SK-N-SH (cell line): ENCODE measurements around the gene TBL1Y. TPM values are rescaled to one million over a fixed set of nuclear protein-coding genes. Genes with fewer than 3 reads are reported as not detected.
"Not testable (repeated sequence)": the region's sequence is repeated elsewhere in the genome, so short reads cannot be mapped to it uniquely, and the experiment has no call there.

Experiments
- CTCF ChIA-PET: fragments of 300-600, 350-600 bp; formaldehyde crosslinking; extraction: SDS; loops from one replicate; lab custom pipeline; 2021; lab: Yijun Ruan, JAX
- POLR2A ChIA-PET: fragments of 350-600 bp; sonication (Branson Sonifier 250); formaldehyde crosslinking; extraction: SDS; loops from one replicate; lab custom pipeline; 2020; ENCODE audit warnings: antibody characterized with exemption, inconsistent platforms; lab: Yijun Ruan, JAX
- DNase-seq: peaks from one replicate; pipeline ENCODE4 v3.0.0; 2012
- H2AFZ ChIP-seq: fragments of 200-600 bp; sonication (generic); 2 replicates; pipeline ENCODE4 v1.8.1; 2016; ENCODE audit warnings: antibody characterized with exemption, mild to moderate bottlenecking, low read depth
- H3F3A ChIP-seq: fragments of 200-600 bp; sonication (generic); replicated peaks from 2 replicates; pipeline ENCODE3; 2016; ENCODE audit warnings: antibody characterized with exemption, mild to moderate bottlenecking; ENCODE audit not compliant: insufficient read depth
- H3K27ac ChIP-seq, 2 experiments: fragments of 200-500 bp in 1 of 2; fragments of 200-600 bp in 1 of 2; sonication (Bioruptor generic) in 1 of 2; sonication (generic), shearing (Covaris generic) in 1 of 2; 2 replicates each; pipeline versions ENCODE4 v1.5.1 to v1.6.1; 2014 to 2016; ENCODE audit warnings: low read depth in 2 of 2, inconsistent platforms in 1 of 2, low read length in 1 of 2, mild to moderate bottlenecking in 1 of 2, mixed read lengths in 1 of 2
- H3K27me3 ChIP-seq: fragments of 200-600 bp; sonication (generic), shearing (Covaris generic); 2 replicates; pipeline ENCODE4 v1.6.1; 2016; ENCODE audit warnings: mixed run types; ENCODE audit not compliant: insufficient read depth
- H3K36me3 ChIP-seq, 2 experiments: fragments of 200-500 bp in 1 of 2; fragments of 200-600 bp in 1 of 2; sonication (Bioruptor generic) in 1 of 2; sonication (generic) in 1 of 2; replicated peaks in 1 of 2; 2 replicates each; pipeline versions ENCODE3 to v1.5.1; 2014 to 2016; ENCODE audit warnings: low read length in 1 of 2, mild to moderate bottlenecking in 1 of 2; ENCODE audit not compliant: insufficient read depth in 2 of 2, control insufficient read depth in 1 of 2
- H3K4me1 ChIP-seq, 2 experiments: fragments of 200-500 bp in 1 of 2; fragments of 200-600 bp in 1 of 2; sonication (Bioruptor generic) in 1 of 2; sonication (generic), shearing (Covaris generic) in 1 of 2; 2 replicates each; pipeline versions ENCODE4 v1.5.1 to v1.6.1; 2014 to 2016; ENCODE audit warnings: low read depth in 1 of 2, low read length in 1 of 2, mixed run types in 1 of 2; ENCODE audit not compliant: insufficient read depth in 2 of 2, control insufficient read depth in 1 of 2
- H3K4me2 ChIP-seq: fragments of 200-600 bp; sonication (generic), shearing (Covaris generic); 2 replicates; pipeline ENCODE4 v1.6.1; 2017; ENCODE audit warnings: mixed run types
- H3K4me3 ChIP-seq, 2 experiments: fragments of 200-500 bp in 1 of 2; fragments of 200-600 bp in 1 of 2; sonication (Bioruptor generic) in 1 of 2; sonication (generic), shearing (Covaris generic) in 1 of 2; 2 replicates each; pipeline versions ENCODE4 v1.5.1 to v1.8.1; 2014 to 2016; ENCODE audit warnings: low read depth in 2 of 2, inconsistent platforms in 1 of 2, low read length in 1 of 2, mild to moderate bottlenecking in 1 of 2, mixed read lengths in 1 of 2, moderate library complexity in 1 of 2
- H3K79me2 ChIP-seq: fragments of 200-600 bp; sonication (generic); 2 replicates; pipeline ENCODE4 v1.8.1; 2017; ENCODE audit warnings: mild to moderate bottlenecking; ENCODE audit not compliant: insufficient read depth
- H3K9ac ChIP-seq: fragments of 200-600 bp; sonication (generic); 2 replicates; pipeline ENCODE4 v1.6.1; 2017; ENCODE audit warnings: mixed run types
- H3K9me2 ChIP-seq: fragments of 200-600 bp; sonication (generic); 2 replicates; pipeline ENCODE4 v1.6.1; 2017; ENCODE audit warnings: mixed run types
- H3K9me3 ChIP-seq: fragments of 200-600 bp; sonication (generic); 2 replicates; pipeline ENCODE4 v1.6.1; 2017; ENCODE audit warnings: mixed run types, mild to moderate bottlenecking, moderate library complexity
- H4K20me1 ChIP-seq: fragments of 200-600 bp; sonication (generic); 2 replicates; pipeline ENCODE4 v1.6.1; 2017; ENCODE audit warnings: mild to moderate bottlenecking, mixed run types; ENCODE audit not compliant: insufficient read depth
- CHD2 ChIP-seq: fragments of 150-350 bp; IDR thresholded peaks from 2 replicates; pipeline ENCODE4 v1.6.1; 2018; ENCODE audit warnings: low read length; ENCODE audit not compliant: partially characterized antibody
- ELF1 ChIP-seq: IDR thresholded peaks from 2 replicates; pipeline ENCODE4 v1.4.0; 2012
- FOXJ3 ChIP-seq: sonication (generic); formaldehyde crosslinking; IDR thresholded peaks from 2 replicates; pipeline ENCODE4 v1.5.1; 2020; ENCODE audit warnings: mild to moderate bottlenecking, missing genetic modification reagents
- FOXM1 ChIP-seq: IDR thresholded peaks from 2 replicates; pipeline ENCODE4 v1.4.0; 2012; ENCODE audit warnings: low read depth, mild to moderate bottlenecking
- GABPA ChIP-seq: IDR thresholded peaks from 2 replicates; pipeline ENCODE4 v1.4.0; 2012; ENCODE audit warnings: low read depth, mild to moderate bottlenecking
- GATA2 ChIP-seq: sonication (generic); formaldehyde crosslinking; IDR thresholded peaks from 2 replicates; pipeline ENCODE4 v1.5.0; 2020; ENCODE audit warnings: mild to moderate bottlenecking, missing genetic modification reagents
- JUND ChIP-seq: IDR thresholded peaks from 2 replicates; pipeline ENCODE4 v1.4.0; 2012
- POLR2AphosphoS5 ChIP-seq: IDR thresholded peaks from 2 replicates; pipeline ENCODE4 v1.6.1; 2012; ENCODE audit warnings: low read depth, low read length
- RCOR1 ChIP-seq: fragments of 150-350 bp; IDR thresholded peaks from 2 replicates; pipeline ENCODE4 v1.6.1; 2017; ENCODE audit warnings: antibody characterized with exemption, low read length
- SIN3A ChIP-seq: IDR thresholded peaks from 2 replicates; pipeline ENCODE4 v1.6.1; 2012; ENCODE audit warnings: low read depth, mild to moderate bottlenecking, low read length, moderate library complexity, borderline replicate concordance
- TEAD4 ChIP-seq: IDR thresholded peaks from 2 replicates; pipeline ENCODE4 v1.4.0; 2012; ENCODE audit warnings: mild to moderate bottlenecking, borderline replicate concordance; ENCODE audit not compliant: insufficient read depth
- WGBS: methylation state at CpG from one replicate; pipeline ENCODE4 v1.1.6; 2017; ENCODE audit warnings: low lambda C conversion rate; 5-methylcytosine and 5-hydroxymethylcytosine counted together
- polyA plus RNA-seq, 3 experiments: library from polyadenylated mRNA; depleted of rRNA; stranded (reverse); fragments of >200 nt; gene quantifications; 2 replicates each; pipeline ENCODE4 v1.2.3, GENCODE V29; 2012
- TF ChIP-seq, protein P1 (sequence below): IDR thresholded peaks from 2 replicates; pipeline ENCODE4 v1.6.1; 2012; ENCODE audit warnings: mild to moderate bottlenecking, low read depth, low read length, moderate library complexity
- TF ChIP-seq, protein P2 (sequence below): fragments of 150-350 bp; IDR thresholded peaks from 2 replicates; pipeline ENCODE4 v1.6.1; 2017; ENCODE audit warnings: antibody characterized with exemption, low read length, low read depth, borderline replicate concordance
- TF ChIP-seq, protein P3 (sequence below): IDR thresholded peaks from 2 replicates; pipeline ENCODE4 v1.4.0; 2012; ENCODE audit warnings: low read depth, borderline replicate concordance

Gene TBL1Y
- polyA plus RNA-seq, 1 of the 3 experiments (the other 2 are of a cell fraction): not detected

DNA sequence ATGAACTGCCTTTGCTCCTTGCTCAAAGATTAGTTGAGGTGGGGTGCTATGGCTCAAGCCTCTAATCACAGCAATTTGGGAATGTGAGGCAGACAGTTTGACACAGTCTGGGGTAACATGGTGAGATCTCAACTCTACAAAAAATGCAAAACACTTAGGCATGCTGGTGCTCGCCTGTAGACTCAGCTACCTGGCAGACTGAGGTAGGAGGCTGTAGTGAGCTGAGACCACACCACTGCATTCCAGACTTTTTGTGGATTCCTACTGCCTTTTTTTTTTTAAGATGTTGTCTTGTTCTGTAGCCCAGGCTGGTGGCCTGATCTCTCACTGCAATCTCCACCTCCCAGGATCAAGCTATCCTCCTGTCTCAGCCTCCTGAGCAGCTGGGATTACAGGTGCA is 2.9 kb upstream of the TBL1Y start:
- POLR2A ChIA-PET: no interaction called here
- no peak overlapping the region for H3K27ac ChIP-seq
- no peaks in the 10 kb centered on the region for H3K36me3 ChIP-seq
- H3K9me2 ChIP-seq: no peaks in the 10 kb centered on the region
- no CpG with 5 or more reads among the region's 1 CpG for WGBS
- no peak overlapping the region for H3K9ac ChIP-seq
- H3K9me3 ChIP-seq: no peaks in the 10 kb centered on the region
- no peak for TF ChIP-seq CHD2
- TF ChIP-seq, protein P1, sequence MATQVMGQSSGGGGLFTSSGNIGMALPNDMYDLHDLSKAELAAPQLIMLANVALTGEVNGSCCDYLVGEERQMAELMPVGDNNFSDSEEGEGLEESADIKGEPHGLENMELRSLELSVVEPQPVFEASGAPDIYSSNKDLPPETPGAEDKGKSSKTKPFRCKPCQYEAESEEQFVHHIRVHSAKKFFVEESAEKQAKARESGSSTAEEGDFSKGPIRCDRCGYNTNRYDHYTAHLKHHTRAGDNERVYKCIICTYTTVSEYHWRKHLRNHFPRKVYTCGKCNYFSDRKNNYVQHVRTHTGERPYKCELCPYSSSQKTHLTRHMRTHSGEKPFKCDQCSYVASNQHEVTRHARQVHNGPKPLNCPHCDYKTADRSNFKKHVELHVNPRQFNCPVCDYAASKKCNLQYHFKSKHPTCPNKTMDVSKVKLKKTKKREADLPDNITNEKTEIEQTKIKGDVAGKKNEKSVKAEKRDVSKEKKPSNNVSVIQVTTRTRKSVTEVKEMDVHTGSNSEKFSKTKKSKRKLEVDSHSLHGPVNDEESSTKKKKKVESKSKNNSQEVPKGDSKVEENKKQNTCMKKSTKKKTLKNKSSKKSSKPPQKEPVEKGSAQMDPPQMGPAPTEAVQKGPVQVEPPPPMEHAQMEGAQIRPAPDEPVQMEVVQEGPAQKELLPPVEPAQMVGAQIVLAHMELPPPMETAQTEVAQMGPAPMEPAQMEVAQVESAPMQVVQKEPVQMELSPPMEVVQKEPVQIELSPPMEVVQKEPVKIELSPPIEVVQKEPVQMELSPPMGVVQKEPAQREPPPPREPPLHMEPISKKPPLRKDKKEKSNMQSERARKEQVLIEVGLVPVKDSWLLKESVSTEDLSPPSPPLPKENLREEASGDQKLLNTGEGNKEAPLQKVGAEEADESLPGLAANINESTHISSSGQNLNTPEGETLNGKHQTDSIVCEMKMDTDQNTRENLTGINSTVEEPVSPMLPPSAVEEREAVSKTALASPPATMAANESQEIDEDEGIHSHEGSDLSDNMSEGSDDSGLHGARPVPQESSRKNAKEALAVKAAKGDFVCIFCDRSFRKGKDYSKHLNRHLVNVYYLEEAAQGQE: no peak
- no peak for TF ChIP-seq POLR2AphosphoS5
- no peak for TF ChIP-seq FOXJ3
- no peak for TF ChIP-seq TEAD4
- TF ChIP-seq GABPA: no peak
- no peak for TF ChIP-seq FOXM1
- TF ChIP-seq GATA2 (CRISPR knock-in tag): no peak
- no peak for TF ChIP-seq RCOR1
- TF ChIP-seq SIN3A: no peak
- TF ChIP-seq ELF1: no peak
- no peak for TF ChIP-seq JUND
- TF ChIP-seq, protein P2, sequence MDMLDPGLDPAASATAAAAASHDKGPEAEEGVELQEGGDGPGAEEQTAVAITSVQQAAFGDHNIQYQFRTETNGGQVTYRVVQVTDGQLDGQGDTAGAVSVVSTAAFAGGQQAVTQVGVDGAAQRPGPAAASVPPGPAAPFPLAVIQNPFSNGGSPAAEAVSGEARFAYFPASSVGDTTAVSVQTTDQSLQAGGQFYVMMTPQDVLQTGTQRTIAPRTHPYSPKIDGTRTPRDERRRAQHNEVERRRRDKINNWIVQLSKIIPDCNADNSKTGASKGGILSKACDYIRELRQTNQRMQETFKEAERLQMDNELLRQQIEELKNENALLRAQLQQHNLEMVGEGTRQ: no peak
- TF ChIP-seq, protein P3, sequence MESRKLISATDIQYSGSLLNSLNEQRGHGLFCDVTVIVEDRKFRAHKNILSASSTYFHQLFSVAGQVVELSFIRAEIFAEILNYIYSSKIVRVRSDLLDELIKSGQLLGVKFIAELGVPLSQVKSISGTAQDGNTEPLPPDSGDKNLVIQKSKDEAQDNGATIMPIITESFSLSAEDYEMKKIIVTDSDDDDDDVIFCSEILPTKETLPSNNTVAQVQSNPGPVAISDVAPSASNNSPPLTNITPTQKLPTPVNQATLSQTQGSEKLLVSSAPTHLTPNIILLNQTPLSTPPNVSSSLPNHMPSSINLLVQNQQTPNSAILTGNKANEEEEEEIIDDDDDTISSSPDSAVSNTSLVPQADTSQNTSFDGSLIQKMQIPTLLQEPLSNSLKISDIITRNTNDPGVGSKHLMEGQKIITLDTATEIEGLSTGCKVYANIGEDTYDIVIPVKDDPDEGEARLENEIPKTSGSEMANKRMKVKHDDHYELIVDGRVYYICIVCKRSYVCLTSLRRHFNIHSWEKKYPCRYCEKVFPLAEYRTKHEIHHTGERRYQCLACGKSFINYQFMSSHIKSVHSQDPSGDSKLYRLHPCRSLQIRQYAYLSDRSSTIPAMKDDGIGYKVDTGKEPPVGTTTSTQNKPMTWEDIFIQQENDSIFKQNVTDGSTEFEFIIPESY: no peak
- H3K4me1 ChIP-seq: no peaks in the 10 kb centered on the region
- H3K79me2 ChIP-seq: no peaks in the 10 kb centered on the region
- no peak overlapping the region for H3K4me3 ChIP-seq
- no peak overlapping the region for H2AFZ ChIP-seq
- DNase-seq: no peak
- no peaks in the 10 kb centered on the region for H3F3A ChIP-seq
- no peaks in the 10 kb centered on the region for H3K27me3 ChIP-seq
- CTCF ChIA-PET: no interaction called here
- H3K4me2 ChIP-seq: no peak overlapping the region
- H4K20me1 ChIP-seq: no peaks in the 10 kb centered on the region

DNA sequence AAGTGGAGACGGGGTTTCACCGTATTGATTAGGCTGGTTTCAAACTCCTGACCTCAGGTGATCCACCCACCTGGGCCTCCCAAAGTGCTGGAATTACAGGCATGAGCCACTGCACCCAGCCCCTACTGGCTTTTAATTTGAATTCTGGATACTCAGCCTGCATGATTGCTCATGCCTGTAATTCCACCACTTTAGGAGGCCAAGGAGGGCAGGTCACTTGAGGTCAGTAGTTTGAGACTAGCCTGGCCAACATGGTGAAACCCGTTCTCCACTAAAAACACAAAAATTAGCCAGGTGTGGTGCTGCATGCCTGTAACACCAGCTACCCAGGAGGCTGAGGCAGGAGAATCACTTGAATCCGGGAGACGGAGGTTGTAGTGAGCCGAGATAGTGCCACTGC is 2.5 kb upstream of the TBL1Y start:
- H3K4me3 ChIP-seq, H3K27ac ChIP-seq, H3K9ac ChIP-seq, H3K9me2 ChIP-seq, H3K4me2 ChIP-seq, H3F3A ChIP-seq, H3K27me3 ChIP-seq, DNase-seq, H3K9me3 ChIP-seq, POLR2A ChIA-PET, H3K36me3 ChIP-seq, CTCF ChIA-PET, H4K20me1 ChIP-seq, H3K4me1 ChIP-seq, H3K79me2 ChIP-seq, H2AFZ ChIP-seq: not testable (repeated sequence)
- WGBS: no CpG with 5 or more reads among the region's 6 CpGs
